HG02970 (cell line): ENCODE results near the gene FAM110C.
"Not testable (repeated sequence)": the region's sequence is repeated elsewhere in the genome, so short reads cannot be mapped to it uniquely, and the experiment has no call there.

Source experiments
- ATAC-seq: cut with Tn5 transposase; IDR thresholded peaks from one replicate; pipeline ENCODE4 v1.9.1; 2021; ENCODE audit warnings: mild to moderate bottlenecking, moderate library complexity, moderate number of reproducible peaks; ENCODE audit not compliant: unreplicated experiment, low FRiP score

FAM110C gene

DNA sequence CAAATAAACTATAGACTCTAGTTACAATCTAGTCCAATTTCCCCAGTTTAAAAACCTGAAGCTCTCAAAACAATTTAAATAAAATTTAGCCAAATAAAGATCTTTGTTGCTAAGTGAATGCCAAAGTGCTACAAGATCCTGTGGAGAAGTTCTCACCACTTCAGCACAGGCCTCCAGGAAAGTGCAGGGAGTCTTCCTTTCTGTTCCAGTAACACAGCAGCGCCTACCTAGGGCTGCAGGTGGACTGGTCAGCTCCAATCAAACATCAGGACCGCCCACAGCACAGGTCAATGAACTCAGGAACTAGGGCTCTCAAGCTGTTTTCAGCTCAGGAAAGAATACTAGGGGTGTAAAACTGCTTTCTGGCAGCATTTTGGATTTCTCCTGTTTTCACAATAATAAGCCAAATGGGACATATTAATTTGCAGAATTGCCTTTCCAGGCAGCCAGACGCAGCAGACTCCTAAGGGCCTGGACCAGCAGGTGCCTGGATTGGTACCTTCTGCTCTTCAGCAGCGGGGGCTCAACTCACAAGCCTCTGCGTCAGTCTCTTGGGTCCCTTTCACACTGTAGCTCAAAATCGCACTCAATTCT lies 1.5 kb downstream of the FAM110C start:
- ATAC-seq = no peak

GRCh38 chr2:42788-43187 lies 3.5 kb downstream of the FAM110C start:
- ATAC-seq = no peak

GRCh38 chr2:40465-40864 lies 5.8 kb downstream of the FAM110C start:
- no peak for ATAC-seq

- no peak for ATAC-seq
These were observed 8.2 kb downstream of the FAM110C start for GRCh38 chr2:38155-38554.

GRCh38 chr2:36318-36717 lies 10.0 kb downstream of the FAM110C start:
- no peak for ATAC-seq

DNA sequence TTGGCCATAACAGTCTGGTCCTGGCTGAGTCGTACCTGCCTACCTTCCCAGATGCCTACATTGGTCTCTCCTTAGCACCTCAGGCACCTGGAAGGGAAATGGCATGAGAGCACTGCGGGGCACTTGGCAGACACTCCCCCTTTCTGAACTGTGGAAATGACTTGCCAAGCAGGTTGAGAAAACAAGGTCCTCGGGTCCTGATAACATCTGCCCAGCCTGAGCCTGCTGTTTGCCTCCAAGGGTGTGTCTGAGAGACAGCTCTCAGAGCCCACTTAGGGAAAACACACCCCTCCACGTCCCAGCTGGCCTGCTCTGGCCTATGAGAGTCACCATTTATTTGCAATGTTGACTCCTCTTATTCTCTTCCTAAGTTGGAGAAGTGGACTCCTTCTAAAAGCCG lies 10.5 kb downstream of the FAM110C start:
- ATAC-seq = no peak

DNA sequence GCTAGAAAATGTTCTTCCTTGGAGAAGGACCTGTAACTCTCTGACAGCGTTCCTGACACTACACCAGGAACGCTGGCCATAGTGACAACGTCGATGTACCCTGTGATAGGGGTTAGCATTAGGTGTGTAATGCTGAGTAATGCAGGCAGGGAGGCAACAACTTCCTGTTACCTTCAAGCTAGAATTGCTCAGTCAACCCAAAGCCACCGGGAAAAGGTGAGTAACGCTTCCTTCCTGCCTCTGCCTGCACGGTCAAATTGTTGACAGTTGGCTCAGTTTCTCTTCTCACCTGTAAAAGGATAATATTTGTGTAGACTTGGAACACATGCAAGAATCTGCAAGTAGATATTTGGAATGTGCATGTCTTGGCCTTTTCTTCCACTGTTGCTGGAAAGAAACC lies 12.7 kb downstream of the FAM110C start:
- ATAC-seq = no peak

GRCh38 chr2:32068-32467 lies 14.2 kb downstream of the FAM110C start:
- no peak for ATAC-seq

DNA sequence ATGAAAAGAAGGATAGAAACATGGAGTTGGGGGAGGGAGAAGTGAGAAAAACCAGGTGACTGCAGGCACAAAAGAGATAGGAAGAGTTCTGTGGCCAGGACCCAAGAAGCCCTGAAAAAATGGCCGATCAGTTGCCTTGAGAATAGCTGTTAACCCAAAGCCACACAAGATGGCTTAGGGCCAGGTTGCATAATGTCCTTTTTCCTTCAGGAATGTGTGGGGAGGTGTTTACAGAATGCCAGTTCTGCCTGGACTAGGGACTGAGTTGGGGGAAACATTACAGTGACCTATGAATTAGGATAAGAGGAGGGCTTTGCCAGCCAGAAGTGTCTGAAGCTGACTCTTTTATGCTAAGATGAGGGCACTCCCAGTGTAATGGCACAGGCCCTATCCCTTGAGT lies 17.1 kb downstream of the FAM110C start:
- ATAC-seq = no peak

- ATAC-seq = no peak
These were observed 17.8 kb downstream of the FAM110C start for GRCh38 chr2:28406-28975.

GRCh38 chr2:26891-27290 lies 19.4 kb downstream of the FAM110C start:
- no peak for ATAC-seq

- ATAC-seq = no peak
These were observed 20.8 kb downstream of the FAM110C start for GRCh38 chr2:25543-25942.

DNA sequence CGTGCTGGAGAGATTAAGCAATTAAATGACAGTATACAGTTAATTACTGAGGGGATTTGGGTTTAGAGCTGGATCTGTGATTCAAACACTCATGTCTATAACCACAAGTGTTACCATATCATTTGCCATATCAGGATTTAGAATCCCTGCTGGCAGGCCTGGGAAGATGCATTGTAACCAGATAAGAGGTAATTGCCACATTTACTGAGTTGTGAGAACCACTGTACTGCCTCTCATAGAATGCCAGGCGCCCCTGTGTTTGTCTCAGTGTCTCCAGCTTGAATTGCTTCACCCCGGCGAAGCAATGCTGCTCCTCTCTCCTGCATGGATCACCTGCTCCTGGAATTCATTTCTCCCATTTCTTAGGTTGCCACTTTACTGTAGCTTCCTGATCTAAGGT lies 21.7 kb downstream of the FAM110C start:
- not testable (repeated sequence) for ATAC-seq

GRCh38 chr2:24107-24506 lies 22.2 kb downstream of the FAM110C start:
- peak; percentile 93 for ATAC-seq

- no peak for ATAC-seq
These were observed 23.0 kb downstream of the FAM110C start for GRCh38 chr2:23283-23682.

DNA sequence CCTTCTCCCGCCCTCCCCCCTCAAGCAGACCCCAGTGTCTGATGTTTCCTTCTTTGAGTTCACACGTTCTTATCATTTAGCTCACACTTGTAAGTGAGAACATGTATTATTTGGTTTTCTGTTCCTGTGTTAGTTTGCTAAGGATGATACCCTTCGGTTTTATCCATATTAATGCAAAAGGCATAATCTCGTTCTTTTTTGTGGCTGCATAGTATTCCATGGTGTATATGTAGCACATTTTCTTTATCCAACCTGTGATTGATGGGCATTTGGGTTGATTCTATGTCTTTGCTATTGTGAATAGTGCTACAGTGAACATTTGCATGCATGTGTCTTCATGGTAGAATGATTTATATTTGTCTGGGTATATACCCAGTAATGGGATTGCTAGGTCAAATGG lies 24.1 kb downstream of the FAM110C start:
- ATAC-seq = not testable (repeated sequence)

DNA sequence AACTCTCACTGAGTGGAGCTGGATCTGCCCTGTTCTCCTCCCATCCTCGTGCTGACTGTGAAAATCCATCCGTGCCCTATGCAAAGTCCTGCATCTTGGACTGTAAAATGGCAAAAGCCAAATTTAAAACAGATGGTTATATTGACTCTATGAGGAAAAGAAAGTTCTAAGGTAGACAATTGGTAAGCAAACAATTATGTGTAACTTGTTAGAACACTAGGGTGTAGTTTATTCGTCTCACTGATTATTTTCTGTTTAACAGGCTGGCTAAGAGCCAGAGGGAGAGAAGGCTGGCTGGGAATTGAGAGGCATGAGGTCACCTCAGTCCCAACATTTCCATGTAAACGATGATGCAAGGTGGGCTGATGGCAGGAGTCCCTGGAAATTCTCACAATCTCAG lies 26.0 kb downstream of the FAM110C start:
- not testable (repeated sequence) for ATAC-seq

GRCh38 chr2:19505-19904 lies 26.8 kb downstream of the FAM110C start:
- ATAC-seq = no peak

GRCh38 chr2:18402-19271 lies 27.7 kb downstream of the FAM110C start:
- no peak for ATAC-seq

GRCh38 chr2:15916-16315 lies 30.4 kb downstream of the FAM110C start:
- ATAC-seq = not testable (repeated sequence)

DNA sequence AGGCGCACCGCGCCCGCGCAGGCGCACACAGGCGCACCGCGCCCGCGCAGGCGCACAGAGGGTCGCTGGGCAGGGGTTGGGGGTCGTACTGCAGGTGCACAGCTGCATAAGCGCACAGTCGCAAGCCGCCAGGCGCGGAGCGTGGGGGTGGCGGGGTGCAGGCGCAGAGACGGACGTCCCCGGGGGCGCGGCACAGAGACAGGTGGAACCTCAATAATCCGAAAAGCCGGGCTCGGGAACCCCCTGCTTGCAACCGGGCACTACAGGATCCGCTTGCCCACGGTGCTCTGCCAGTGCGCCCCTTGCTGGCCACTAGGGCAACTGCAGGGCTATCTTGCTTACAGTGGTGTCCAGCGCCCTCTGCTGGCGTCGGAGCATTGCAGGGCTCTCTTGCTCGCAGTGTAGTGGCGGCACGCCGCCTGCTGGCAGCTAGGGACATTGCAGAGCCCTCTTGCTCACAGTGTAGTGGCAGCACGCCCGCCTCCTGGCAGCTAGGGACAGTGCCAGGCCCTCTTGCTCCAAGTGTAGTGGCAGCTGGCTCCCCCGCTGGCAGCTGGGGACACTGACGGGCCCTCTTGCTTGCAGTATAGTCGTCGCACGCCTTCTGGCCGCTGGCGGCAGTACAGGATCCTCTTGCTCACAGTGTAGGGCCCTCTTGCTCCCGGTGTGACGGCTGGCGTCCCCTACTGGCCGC lies 34.9 kb downstream of the FAM110C start:
- ATAC-seq = no peak
